Left ventricle myocardium inferior (tissue), 1 donor: ENCODE results near the gene GPRASP1. TPM values are rescaled to one million over a fixed set of nuclear protein-coding genes. Genes with fewer than 3 reads are reported as not detected.
A peak's percentile ranks its signal among the peaks of the same experiment; 100 is the strongest.

Experiments used
- DNase-seq: peaks from one replicate; pipeline ENCODE4 v3.0.0-alpha.2; 2020
- H3K27ac ChIP-seq: fragments of 200-600 bp; replicated peaks from 2 replicates; pipeline ENCODE4 v1.8.0; 2021
- H3K27me3 ChIP-seq: fragments of 200-600 bp; 2 replicates; pipeline ENCODE4 v1.8.0; 2021; ENCODE audit warnings: low read depth
- H3K36me3 ChIP-seq: fragments of 200-600 bp; 2 replicates; pipeline ENCODE4 v1.8.0; 2021
- H3K4me1 ChIP-seq: fragments of 200-600 bp; 2 replicates; pipeline ENCODE4 v1.8.0; 2021
- H3K4me3 ChIP-seq: fragments of 200-600 bp; 2 replicates; pipeline ENCODE4 v1.8.0; 2021; ENCODE audit warnings: mild to moderate bottlenecking, moderate library complexity
- H3K9me3 ChIP-seq: fragments of 200-600 bp; replicated peaks from 2 replicates; pipeline ENCODE4 v1.8.0; 2021
- intact Hi-C: fragments of 100-400 bp; cut with micrococcal nuclease; formaldehyde crosslinking; loops from one replicate; pipeline ENCODE4 v1.11.0; 2022
- long read RNA-seq: library from polyadenylated mRNA; unstranded; transcript quantifications from one replicate; pipeline ENCODE4 v2.0.0, GENCODE V29; 2021
- total RNA-seq: library from RNA; stranded (reverse); fragmentation: NEBNext Ultra II Directional; extraction: Animal tissue kit (Norgen Biotek cat#: 25700); gene quantifications from one replicate; pipeline ENCODE4 v1.2.1, GENCODE V29; 2021
- TF ChIP-seq, protein P1 (sequence below): fragments of 200-600 bp; IDR thresholded peaks from 2 replicates; pipeline ENCODE4 v1.8.0; 2021; ENCODE audit warnings: antibody characterized with exemption, mild to moderate bottlenecking, borderline replicate concordance
- donor health status: DM: no; HTN: yes; CAD: no; lungs with severe emphysema.

The GPRASP1 gene, protein sequence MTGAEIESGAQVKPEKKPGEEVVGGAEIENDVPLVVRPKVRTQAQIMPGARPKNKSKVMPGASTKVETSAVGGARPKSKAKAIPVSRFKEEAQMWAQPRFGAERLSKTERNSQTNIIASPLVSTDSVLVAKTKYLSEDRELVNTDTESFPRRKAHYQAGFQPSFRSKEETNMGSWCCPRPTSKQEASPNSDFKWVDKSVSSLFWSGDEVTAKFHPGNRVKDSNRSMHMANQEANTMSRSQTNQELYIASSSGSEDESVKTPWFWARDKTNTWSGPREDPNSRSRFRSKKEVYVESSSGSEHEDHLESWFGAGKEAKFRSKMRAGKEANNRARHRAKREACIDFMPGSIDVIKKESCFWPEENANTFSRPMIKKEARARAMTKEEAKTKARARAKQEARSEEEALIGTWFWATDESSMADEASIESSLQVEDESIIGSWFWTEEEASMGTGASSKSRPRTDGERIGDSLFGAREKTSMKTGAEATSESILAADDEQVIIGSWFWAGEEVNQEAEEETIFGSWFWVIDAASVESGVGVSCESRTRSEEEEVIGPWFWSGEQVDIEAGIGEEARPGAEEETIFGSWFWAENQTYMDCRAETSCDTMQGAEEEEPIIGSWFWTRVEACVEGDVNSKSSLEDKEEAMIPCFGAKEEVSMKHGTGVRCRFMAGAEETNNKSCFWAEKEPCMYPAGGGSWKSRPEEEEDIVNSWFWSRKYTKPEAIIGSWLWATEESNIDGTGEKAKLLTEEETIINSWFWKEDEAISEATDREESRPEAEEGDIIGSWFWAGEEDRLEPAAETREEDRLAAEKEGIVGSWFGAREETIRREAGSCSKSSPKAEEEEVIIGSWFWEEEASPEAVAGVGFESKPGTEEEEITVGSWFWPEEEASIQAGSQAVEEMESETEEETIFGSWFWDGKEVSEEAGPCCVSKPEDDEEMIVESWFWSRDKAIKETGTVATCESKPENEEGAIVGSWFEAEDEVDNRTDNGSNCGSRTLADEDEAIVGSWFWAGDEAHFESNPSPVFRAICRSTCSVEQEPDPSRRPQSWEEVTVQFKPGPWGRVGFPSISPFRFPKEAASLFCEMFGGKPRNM (N-terminal part only)
- 4.7 TPM for total RNA-seq
- long read RNA-seq, full-length matches to known transcripts = 4 of 8 reads
- long read RNA-seq, partial matches to known transcripts = 2 of 8 reads
- long read RNA-seq, other reads (novel, unspliced or antisense) = 2 of 8 reads

DNA sequence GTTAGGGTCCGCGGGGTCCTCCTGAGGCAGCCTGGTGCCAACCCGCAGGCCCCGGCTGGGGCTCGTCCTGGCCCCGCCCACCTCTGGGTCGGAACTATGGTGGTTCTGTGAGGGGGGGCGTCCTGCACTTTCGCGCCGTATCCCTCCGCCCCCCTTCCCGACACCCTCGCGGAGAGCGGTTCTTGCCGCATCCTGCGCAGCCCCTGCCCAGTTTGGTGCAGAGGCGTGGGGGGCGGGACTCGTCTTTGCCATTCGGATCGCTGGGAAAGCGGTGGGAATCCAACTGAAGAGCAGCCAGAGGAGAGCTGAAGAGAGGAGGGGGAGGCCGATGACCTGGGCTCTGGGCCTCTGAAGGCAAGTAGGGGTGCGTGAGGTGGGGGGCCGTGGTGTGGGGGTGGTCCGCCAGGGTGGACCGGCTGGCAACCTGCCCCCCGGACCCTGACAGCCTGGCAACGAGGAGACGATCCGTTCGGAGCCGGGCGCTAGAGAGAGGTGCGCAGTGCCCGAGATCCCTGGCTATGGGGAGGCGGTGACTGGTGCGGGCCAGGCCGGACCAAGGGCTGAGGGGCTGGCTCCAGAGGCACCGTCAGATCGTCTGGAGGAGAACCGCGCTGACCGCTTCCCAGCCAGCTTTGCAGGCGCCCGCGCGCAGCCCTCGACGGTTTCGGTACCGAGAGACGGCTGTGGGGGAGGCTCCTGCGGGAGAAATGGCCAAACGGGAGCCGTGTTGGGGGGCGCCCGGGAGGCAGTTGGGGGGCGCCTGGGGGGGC, at the start of gene GPRASP1:
GPRASP1 (plus strand) TSS at position 242 of the 770 bp plus-strand sequence. CDS start 2,431 bp downstream, outside the sequence.
- H3K27me3 ChIP-seq = no peaks in the 10 kb centered on the region
- DNase-seq = peak; percentile 64
- H3K4me1 ChIP-seq = peaks cover 12% of the 10 kb centered on the region
- intact Hi-C loops = no loop called here
- no peaks in the 10 kb centered on the region for H3K9me3 ChIP-seq
- peak within 1 kb of the TSS; percentile 67 for H3K27ac ChIP-seq
- H3K4me3 ChIP-seq = peak within 1 kb of the TSS; percentile 76
- TF ChIP-seq, protein P1, sequence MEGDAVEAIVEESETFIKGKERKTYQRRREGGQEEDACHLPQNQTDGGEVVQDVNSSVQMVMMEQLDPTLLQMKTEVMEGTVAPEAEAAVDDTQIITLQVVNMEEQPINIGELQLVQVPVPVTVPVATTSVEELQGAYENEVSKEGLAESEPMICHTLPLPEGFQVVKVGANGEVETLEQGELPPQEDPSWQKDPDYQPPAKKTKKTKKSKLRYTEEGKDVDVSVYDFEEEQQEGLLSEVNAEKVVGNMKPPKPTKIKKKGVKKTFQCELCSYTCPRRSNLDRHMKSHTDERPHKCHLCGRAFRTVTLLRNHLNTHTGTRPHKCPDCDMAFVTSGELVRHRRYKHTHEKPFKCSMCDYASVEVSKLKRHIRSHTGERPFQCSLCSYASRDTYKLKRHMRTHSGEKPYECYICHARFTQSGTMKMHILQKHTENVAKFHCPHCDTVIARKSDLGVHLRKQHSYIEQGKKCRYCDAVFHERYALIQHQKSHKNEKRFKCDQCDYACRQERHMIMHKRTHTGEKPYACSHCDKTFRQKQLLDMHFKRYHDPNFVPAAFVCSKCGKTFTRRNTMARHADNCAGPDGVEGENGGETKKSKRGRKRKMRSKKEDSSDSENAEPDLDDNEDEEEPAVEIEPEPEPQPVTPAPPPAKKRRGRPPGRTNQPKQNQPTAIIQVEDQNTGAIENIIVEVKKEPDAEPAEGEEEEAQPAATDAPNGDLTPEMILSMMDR = no peak
- no peaks in the 10 kb centered on the region for H3K36me3 ChIP-seq

DNA sequence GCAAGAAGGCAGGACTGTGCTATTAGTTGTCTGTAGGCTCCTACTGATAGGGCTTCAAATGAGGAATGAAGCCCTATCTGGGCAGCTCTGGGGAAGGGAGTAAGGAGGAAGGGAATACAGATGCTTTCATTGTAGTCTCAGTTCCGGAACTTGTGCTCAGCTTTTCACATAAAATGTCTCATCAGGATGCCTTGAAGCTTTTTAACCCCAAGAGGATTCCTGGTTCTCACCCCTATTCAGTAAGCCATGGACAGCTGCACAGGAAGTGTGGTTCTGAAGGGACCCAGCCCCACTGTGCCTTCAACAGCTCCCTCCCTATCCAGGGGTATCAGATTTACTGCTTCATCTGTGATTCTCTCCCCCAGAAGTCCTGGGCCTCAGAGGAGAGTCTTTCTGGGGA, 47.0 kb upstream of the GPRASP1 start:
- DNase-seq = no peak
- no peak overlapping the region for H3K27ac ChIP-seq
- no peaks in the 10 kb centered on the region for H3K36me3 ChIP-seq
- no peaks in the 10 kb centered on the region for H3K9me3 ChIP-seq
- TF ChIP-seq, protein P1 = no peak
- no peak overlapping the region for H3K4me3 ChIP-seq
- intact Hi-C loops = no loop called here
- H3K27me3 ChIP-seq = no peaks in the 10 kb centered on the region
- no peaks in the 10 kb centered on the region for H3K4me1 ChIP-seq

DNA sequence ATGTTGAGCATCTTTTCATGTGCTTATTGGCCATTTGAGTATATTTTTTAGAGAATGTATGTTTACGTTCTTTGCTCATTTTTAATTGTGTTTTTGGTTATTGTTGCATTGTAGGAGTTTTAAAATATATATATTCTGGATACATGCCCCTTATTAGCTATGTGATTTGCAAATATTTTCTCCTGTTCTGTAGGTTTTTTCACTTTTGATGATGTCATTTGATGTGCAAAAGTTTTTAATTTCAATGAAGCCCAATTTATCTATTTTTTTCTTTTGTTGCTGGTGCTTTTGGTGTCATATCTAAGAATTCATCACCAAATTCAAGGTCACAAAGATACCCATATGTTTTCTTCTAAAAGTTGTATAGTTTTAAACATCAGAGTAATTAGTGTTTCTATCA, 45.2 kb upstream of the GPRASP1 start:
- H3K9me3 ChIP-seq = no peaks in the 10 kb centered on the region
- TF ChIP-seq, protein P1 = no peak
- H3K4me3 ChIP-seq = no peak overlapping the region
- DNase-seq = no peak
- no peaks in the 10 kb centered on the region for H3K36me3 ChIP-seq
- no peaks in the 10 kb centered on the region for H3K27me3 ChIP-seq
- H3K4me1 ChIP-seq = no peaks in the 10 kb centered on the region
- intact Hi-C loops = no loop called here
- no peak overlapping the region for H3K27ac ChIP-seq

DNA sequence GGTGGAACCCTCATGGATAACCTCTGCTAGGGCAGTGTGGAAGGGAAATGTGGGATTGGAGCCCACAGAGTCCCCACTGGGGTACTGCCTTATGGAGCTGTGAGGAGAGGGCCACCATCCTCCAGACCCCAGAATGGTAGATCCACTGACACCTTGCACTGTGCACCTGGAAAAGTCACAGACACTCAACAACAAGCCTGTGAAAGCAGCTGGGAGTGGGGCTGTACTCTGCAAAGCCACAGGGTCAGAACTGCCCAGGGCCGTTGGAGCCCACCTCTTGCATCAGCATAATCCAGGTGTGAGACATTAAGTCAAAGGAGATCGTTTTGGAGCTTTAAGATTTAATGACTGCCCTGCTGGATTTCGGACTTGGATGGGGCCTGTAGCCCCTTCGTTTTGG, 40.4 kb upstream of the GPRASP1 start:
- H3K4me1 ChIP-seq = no peaks in the 10 kb centered on the region
- no peaks in the 10 kb centered on the region for H3K36me3 ChIP-seq
- DNase-seq = no peak
- intact Hi-C loops = no loop called here
- H3K4me3 ChIP-seq = no peak overlapping the region
- H3K27ac ChIP-seq = no peak overlapping the region
- H3K27me3 ChIP-seq = no peaks in the 10 kb centered on the region
- TF ChIP-seq, protein P1 = no peak
- no peaks in the 10 kb centered on the region for H3K9me3 ChIP-seq

DNA sequence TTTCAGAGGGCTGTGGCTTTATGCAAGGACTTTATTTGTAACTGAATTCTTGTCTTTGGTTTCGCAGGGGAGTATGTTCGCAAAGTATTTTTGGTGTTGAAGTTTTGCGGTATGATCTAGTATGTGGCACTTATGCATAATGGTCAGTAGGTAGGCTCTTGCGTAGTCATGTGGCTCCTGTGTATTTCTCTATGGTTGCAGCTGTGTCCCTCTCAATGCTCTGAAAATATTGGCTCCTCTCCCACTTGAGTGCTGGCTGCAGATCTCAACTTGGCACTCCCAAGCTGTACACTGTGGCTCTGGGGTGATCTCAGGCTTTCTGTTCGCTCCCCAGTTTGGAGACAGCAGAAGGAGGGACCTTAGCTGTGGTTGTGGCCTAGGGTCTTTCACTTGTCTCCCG, 27.2 kb upstream of the GPRASP1 start:
- no peak for DNase-seq
- Histone ChIP-seq H3K4me1 (no peaks in the 10 kb centered on the region), H3K27me3 (no peaks in the 10 kb centered on the region), H3K27ac (no peak overlapping the region), H3K36me3 (no peaks in the 10 kb centered on the region), H3K4me3 (no peak overlapping the region), H3K9me3 (peaks cover 31% of the 10 kb centered on the region)
- TF ChIP-seq, protein P1 = no peak
- intact Hi-C loops = no loop called here
